Measurements from ENCODE around the gene NAA20. TPM values are rescaled to one million over a fixed set of nuclear protein-coding genes. Genes with fewer than 3 reads are reported as not detected.
A peak's percentile ranks its signal among the peaks of the same experiment; 100 is the strongest.
"Not testable (repeated sequence)": the region's sequence is repeated elsewhere in the genome, so short reads cannot be mapped to it uniquely, and the experiment has no call there.

Gene NAA20
- total RNA-seq, 4 donors from 2014 or later: 13.3 to 20.9 (median 15.4) TPM

DNA sequence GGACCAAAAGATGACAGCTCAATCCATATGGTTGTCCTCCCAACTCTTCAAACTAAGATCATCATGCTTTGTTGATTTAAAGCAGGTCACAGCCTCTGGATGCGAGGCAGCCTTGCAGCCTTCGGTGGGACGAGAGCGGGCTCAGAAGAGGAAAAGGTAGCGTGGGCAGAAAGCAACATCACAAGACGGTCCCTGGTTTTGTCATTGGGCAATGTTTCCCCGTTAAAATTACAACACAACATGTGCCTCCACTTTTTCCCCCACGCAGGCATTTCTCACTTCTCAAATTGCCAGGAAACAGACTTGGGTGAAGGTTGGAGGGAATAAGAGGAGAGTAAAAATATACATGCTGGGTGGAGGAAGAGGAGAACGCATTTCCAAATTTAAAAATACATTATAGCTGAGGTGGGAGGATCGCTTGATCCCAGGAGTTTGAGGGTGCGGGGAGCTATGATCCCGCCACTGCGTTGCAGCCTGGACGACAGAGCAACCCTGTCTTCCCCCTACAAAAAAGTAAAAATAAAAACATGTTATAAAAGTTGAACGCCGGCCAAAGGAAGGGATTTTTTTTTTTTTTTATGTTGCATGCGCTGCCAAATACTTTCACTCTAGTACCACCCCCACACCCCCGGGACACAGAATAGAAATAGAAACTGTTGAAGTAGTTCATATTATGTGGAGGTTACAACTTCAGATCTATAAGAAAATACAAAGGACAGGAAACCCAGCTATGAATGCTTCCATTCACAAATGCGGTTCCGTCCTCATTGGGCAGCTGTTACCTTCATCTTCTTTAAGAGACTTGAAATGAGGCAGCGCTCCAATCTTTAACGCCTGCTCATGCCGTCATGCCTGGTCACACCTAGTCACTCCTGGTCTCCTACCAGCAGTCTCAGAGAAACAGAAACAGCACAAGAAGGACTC is 13.9 kb upstream of the NAA20 start:
- Histone ChIP-seq H3K9me3 (no peaks in the 10 kb centered on the region), H3K4me1 (peaks cover 0 to 18% (median 0%) of the 10 kb centered on the region in 4 donors), H3K27me3 (no peaks in the 10 kb centered on the region), H3K36me3 (peaks cover 0 to 41% (median 0%) of the 10 kb centered on the region in 3 donors), H3K4me3 (peak overlapping the region in 1 of 4 donors; percentile 6), H3K27ac (peak overlapping the region; percentile 34 to 64 (median 56))
- no peak for DNase-seq
- no peak for TF ChIP-seq CTCF (IDR thresholded peaks at IDR 0.05)
- TF ChIP-seq POLR2A (IDR thresholded peaks at IDR 0.05): no peak

DNA sequence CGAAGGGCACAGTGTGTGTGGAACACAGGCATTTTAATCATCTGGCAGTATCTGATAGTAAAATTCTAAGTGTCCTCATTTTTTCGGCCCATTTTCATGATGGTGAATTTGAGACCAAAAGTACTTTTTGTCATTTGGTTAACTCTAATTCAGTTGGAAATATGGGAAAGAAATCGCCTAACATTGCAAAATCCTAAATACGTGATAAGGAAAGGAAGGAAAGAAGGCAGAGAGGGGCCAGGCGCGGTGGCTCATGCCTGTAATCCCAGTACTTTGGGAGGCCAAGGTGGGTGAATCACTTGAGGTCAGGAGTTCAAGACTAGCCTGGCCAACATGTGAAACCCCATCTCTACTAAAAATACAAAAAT is 13.2 kb upstream of the NAA20 start:
- peak overlapping the region in 3 of 4 donors; percentile 34 to 64 (median 61) for H3K27ac ChIP-seq
- H3K27me3 ChIP-seq, H3K4me3 ChIP-seq, H3K9me3 ChIP-seq, DNase-seq: not testable (repeated sequence)
- peaks cover 0 to 35% (median 0%) of the 10 kb centered on the region in 3 donors for H3K36me3 ChIP-seq
- H3K4me1 ChIP-seq: peaks cover 0 to 18% (median 0%) of the 10 kb centered on the region in 4 donors

GRCh38 chr20:20005342-20005741 is 11.8 kb upstream of the NAA20 start:
- no peak overlapping the region for H3K27ac ChIP-seq
- H3K4me1 ChIP-seq: peaks cover 0 to 18% (median 0%) of the 10 kb centered on the region in 4 donors
- H3K27me3 ChIP-seq: no peaks in the 10 kb centered on the region
- no peak overlapping the region for H3K4me3 ChIP-seq
- no peaks in the 10 kb centered on the region for H3K9me3 ChIP-seq
- peaks cover 0 to 22% (median 0%) of the 10 kb centered on the region in 3 donors for H3K36me3 ChIP-seq
- no peak for DNase-seq
- no peak for TF ChIP-seq CTCF (IDR thresholded peaks at IDR 0.05)
- TF ChIP-seq POLR2A (IDR thresholded peaks at IDR 0.05): no peak

DNA sequence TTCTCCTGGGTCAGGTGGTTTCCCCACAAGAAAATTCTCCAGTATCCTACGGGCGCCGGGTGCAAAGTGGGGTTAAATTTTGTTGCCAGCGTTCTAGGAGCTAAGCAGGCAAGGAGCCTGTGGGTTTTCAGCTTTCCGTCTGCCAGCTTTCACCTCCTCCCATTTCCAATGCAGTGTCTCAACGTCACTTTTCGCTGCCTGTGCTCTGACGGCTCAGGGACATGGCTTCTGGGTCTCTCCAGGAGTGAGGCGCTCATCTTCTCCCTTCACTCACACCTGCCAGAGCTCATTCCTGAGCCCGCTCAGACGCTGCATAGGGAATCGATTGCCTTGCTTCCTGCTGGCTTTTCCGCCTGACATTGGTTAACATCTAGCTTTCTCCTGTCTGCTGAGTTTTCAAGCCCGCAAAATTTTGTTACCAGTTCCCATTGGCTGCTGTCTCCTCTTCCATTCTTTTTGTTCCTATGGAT is 7.3 kb upstream of the NAA20 start:
- H3K36me3 ChIP-seq: no peaks in the 10 kb centered on the region
- TF ChIP-seq POLR2A (IDR thresholded peaks at IDR 0.05) (no peak), CTCF (IDR thresholded peaks at IDR 0.05) (no peak)
- H3K4me3 ChIP-seq: no peak overlapping the region
- peak overlapping the region in 2 of 4 donors; percentile 19 to 71 for H3K27ac ChIP-seq
- H3K4me1 ChIP-seq: no peaks in the 10 kb centered on the region
- H3K27me3 ChIP-seq: no peaks in the 10 kb centered on the region
- DNase-seq: no peak
- H3K9me3 ChIP-seq: no peaks in the 10 kb centered on the region

DNA sequence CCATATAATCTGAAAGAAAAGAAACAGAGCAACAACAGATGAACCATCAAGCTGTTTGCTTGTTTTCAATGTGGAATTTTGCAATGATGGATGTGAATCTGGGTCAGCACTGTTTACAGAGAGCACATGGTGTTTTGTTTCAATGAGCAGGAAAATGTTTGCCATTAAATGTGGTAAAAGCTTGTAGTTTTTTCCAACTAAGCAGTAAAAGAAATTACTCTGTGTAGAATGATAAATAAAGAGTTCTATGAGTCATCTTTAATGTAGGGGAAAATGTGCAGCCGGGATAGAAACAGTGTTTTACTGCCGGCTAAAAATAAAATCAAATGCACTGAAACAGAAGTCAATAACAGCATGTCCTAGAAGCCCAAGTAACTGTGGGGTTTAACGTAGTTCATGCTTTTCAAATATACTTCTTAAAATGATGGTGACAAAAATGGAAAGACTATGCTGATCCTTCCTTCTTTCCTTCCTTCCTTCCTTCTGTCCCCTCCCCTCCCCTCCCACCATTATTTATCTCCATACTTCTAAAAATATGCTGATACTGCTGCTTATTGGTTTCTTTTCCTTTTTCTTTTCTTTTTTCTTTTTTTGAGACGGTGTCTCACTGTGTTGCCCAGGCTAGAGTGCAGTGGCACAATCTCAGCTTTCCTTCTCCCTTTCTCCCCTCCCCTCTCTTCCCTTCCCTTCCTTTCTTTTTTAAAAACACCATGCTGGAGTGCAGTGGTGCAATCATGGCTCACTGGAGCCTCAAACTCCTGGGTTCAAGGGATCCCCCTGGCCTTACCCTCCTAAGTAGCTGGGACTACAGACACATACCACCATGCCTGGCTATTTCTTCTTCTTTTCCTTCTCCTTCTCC is 6.3 kb upstream of the NAA20 start:
- TF ChIP-seq POLR2A (IDR thresholded peaks at IDR 0.05) (no peak), CTCF (IDR thresholded peaks at IDR 0.05) (no peak)
- Histone ChIP-seq H3K27ac (peak overlapping the region; percentile 31 to 71 (median 54)), H3K27me3 (no peaks in the 10 kb centered on the region), H3K36me3 (no peaks in the 10 kb centered on the region), H3K4me3 (no peak overlapping the region), H3K9me3 (no peaks in the 10 kb centered on the region), H3K4me1 (no peaks in the 10 kb centered on the region)
- no peak for DNase-seq

Measured in Peyer's patch (tissue), 4 donors.